Right lobe of liver (tissue), 4 donors: Measurements from ENCODE around the gene ATP8B3.

ENCODE experiments used
- POLR2A ChIP-seq: fragments of 450-650 bp; IDR thresholded peaks from one replicate; pipeline ENCODE4 v1.6.1; 2017; ENCODE audit warnings: antibody characterized with exemption, mild to moderate bottlenecking
- TF ChIP-seq, protein P1 (sequence below), 4 donors: fragments of 200-600 bp in 3 of 4; fragments of 450-650 bp in 1 of 4; IDR thresholded peaks; one replicate each; pipeline versions ENCODE4 v1.5.1 to v1.8.0; 2016 to 2022; ENCODE audit warnings: antibody characterized with exemption in 4 of 4, mild to moderate bottlenecking in 2 of 4
- donor health status: DM: no; HTN: no; CAD: no.
- donor health status: DM: no; HTN: no; CAD: no.
- donor health status: DM: no; HTN: yes; CAD: no.

DNA sequence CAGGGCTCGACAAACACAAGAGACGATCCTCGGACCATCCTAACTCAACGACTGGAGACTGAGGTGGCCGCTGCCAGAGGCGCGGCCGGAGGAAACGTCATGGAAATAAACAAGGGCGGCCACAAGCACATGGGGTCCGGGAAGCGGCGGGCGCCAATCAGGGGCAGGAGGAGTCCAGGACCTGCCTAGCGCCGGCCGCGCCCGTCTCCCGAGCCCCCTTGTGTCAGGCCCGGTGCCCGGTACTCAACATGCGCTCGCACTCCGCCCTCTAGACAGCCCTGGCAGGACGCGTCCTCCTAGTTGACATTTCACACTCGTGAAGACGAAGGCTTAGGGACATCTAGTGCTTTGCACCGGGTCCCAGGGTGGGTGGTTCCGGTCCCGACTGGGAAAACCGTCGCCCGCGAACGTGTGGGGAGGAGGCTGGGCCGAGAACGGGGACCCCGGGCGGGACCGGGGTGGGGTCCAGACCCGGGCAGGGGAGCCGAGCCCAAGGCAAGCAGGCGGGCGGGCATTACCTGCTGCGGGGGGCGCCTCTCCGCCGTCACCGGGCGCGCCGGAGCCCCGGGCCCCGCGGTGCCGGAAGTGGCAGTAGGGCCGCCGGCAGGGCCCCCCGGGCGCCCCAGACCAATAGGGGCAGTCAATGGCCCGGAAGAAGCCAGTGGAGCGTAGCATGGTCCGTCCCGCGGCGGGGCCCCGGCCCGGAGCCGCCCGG is 35.8 kb upstream of the ATP8B3 start:
- TF ChIP-seq, protein P1, sequence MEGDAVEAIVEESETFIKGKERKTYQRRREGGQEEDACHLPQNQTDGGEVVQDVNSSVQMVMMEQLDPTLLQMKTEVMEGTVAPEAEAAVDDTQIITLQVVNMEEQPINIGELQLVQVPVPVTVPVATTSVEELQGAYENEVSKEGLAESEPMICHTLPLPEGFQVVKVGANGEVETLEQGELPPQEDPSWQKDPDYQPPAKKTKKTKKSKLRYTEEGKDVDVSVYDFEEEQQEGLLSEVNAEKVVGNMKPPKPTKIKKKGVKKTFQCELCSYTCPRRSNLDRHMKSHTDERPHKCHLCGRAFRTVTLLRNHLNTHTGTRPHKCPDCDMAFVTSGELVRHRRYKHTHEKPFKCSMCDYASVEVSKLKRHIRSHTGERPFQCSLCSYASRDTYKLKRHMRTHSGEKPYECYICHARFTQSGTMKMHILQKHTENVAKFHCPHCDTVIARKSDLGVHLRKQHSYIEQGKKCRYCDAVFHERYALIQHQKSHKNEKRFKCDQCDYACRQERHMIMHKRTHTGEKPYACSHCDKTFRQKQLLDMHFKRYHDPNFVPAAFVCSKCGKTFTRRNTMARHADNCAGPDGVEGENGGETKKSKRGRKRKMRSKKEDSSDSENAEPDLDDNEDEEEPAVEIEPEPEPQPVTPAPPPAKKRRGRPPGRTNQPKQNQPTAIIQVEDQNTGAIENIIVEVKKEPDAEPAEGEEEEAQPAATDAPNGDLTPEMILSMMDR (IDR thresholded peaks at IDR 0.05) = no peak
- no peak for TF ChIP-seq POLR2A
